Neural cell (in vitro differentiated cells): ENCODE results near the gene YAE1. TPM values are rescaled to one million over a fixed set of nuclear protein-coding genes. Genes with fewer than 3 reads are reported as not detected.

Source experiments
- H2AFZ ChIP-seq: fragments of 200-600, 300-800 bp; sonication (generic), shearing (Covaris generic); 2 replicates; pipeline ENCODE4 v1.6.0; 2014; ENCODE audit warnings: low read depth, mild to moderate bottlenecking, antibody characterized with exemption, low read length, moderate library complexity
- H3F3A ChIP-seq: fragments of 200-600 bp; shearing (Covaris generic); 2 replicates; pipeline ENCODE4 v1.6.1; 2016; ENCODE audit warnings: mild to moderate bottlenecking, moderate library complexity, mixed read lengths, antibody characterized with exemption, low read length; ENCODE audit not compliant: insufficient read depth, poor library complexity, severe bottlenecking
- H3K27ac ChIP-seq: fragments of 200-600, 300-800 bp; sonication (generic), shearing (Covaris generic); 2 replicates; pipeline ENCODE4 v1.5.1; 2014; ENCODE audit warnings: mild to moderate bottlenecking, low read length, moderate library complexity
- H3K27me3 ChIP-seq: fragments of 300-800, 200-600 bp; sonication (generic), shearing (Covaris generic); 2 replicates; pipeline ENCODE4 v1.6.0; 2014; ENCODE audit warnings: mild to moderate bottlenecking, low read depth, low read length, moderate library complexity; ENCODE audit not compliant: insufficient read depth
- H3K36me3 ChIP-seq: fragments of 300-800, 200-600 bp; sonication (generic), shearing (Covaris generic); 2 replicates; pipeline ENCODE4 v1.5.1; 2014; ENCODE audit warnings: mild to moderate bottlenecking, antibody characterized with exemption, low read length, moderate library complexity; ENCODE audit not compliant: insufficient read depth
- H3K4me2 ChIP-seq: fragments of 300-800, 200-600 bp; sonication (generic), shearing (Covaris generic); 2 replicates; pipeline ENCODE4 v1.6.0; 2014; ENCODE audit warnings: mild to moderate bottlenecking, low read length
- H3K4me3 ChIP-seq: fragments of 300-800, 200-600 bp; sonication (generic), shearing (Covaris generic); 2 replicates; pipeline ENCODE4 v1.5.1; 2014; ENCODE audit warnings: mild to moderate bottlenecking, low read length, moderate library complexity
- H3K79me2 ChIP-seq: fragments of 200-600 bp; shearing (Covaris generic); replicated peaks from 2 replicates; pipeline ENCODE4 v1.6.0; 2014; ENCODE audit warnings: mild to moderate bottlenecking, low read length, moderate library complexity; ENCODE audit not compliant: insufficient read depth
- H3K9ac ChIP-seq: fragments of 300-800, 200-600 bp; sonication (generic), shearing (Covaris generic); 2 replicates; pipeline ENCODE4 v1.6.1; 2016; ENCODE audit warnings: mild to moderate bottlenecking, low read length, mixed read lengths
- H3K9me2 ChIP-seq: fragments of 200-600 bp; shearing (Covaris generic); 2 replicates; pipeline ENCODE4 v1.6.1; 2016; ENCODE audit warnings: mild to moderate bottlenecking, low read length, mixed read lengths; ENCODE audit not compliant: insufficient read depth
- H3K9me3 ChIP-seq: fragments of 200-600, 300-800 bp; sonication (generic), shearing (Covaris generic); 2 replicates; pipeline ENCODE4 v1.6.1; 2016; ENCODE audit warnings: mild to moderate bottlenecking, mixed run types, low read length, moderate library complexity, mixed read lengths
- H4K20me1 ChIP-seq: fragments of 200-600 bp; shearing (Covaris generic); 2 replicates; pipeline ENCODE4 v1.6.1; 2016; ENCODE audit warnings: mild to moderate bottlenecking, mixed run types; ENCODE audit not compliant: insufficient read depth
- CTCF ChIP-seq: fragments of 450-650 bp; IDR thresholded peaks from 2 replicates; pipeline ENCODE4 v1.5.1; 2014; ENCODE audit warnings: antibody characterized with exemption, mild to moderate bottlenecking, moderate library complexity; ENCODE audit not compliant: poor library complexity, severe bottlenecking
- EP300 ChIP-seq: fragments of 450-650 bp; conservative IDR thresholded peaks from 2 replicates; pipeline ENCODE4 v1.6.1; 2014; ENCODE audit warnings: antibody characterized with exemption, mild to moderate bottlenecking, moderate library complexity; ENCODE audit not compliant: poor library complexity, severe bottlenecking
- EZH2 ChIP-seq: fragments of 200-600, 300-800 bp; shearing (Covaris generic), sonication (generic); IDR thresholded peaks from 2 replicates; pipeline ENCODE4 v1.6.1; 2014; ENCODE audit warnings: antibody characterized with exemption, low read length, borderline replicate concordance, mild to moderate bottlenecking; ENCODE audit not compliant: insufficient read depth, poor library complexity, severe bottlenecking
- MXI1 ChIP-seq: fragments of 450-650 bp; conservative IDR thresholded peaks from 2 replicates; pipeline ENCODE4 v1.6.1; 2014; ENCODE audit warnings: antibody characterized with exemption, mild to moderate bottlenecking; ENCODE audit not compliant: poor library complexity, severe bottlenecking
- POLR2AphosphoS5 ChIP-seq: IDR thresholded peaks from 2 replicates; pipeline ENCODE4 v1.6.1; 2012
- RAD21 ChIP-seq: fragments of 450-650 bp; conservative IDR thresholded peaks from 2 replicates; pipeline ENCODE4 v1.6.1; 2014; ENCODE audit warnings: antibody characterized with exemption, mild to moderate bottlenecking, moderate library complexity
- REST ChIP-seq: IDR thresholded peaks from 2 replicates; pipeline ENCODE4 v1.6.1; 2012; ENCODE audit warnings: borderline replicate concordance
- SMC3 ChIP-seq: fragments of 450-650 bp; conservative IDR thresholded peaks from 2 replicates; pipeline ENCODE4 v1.6.1; 2014; ENCODE audit warnings: antibody characterized with exemption, mild to moderate bottlenecking, moderate library complexity; ENCODE audit not compliant: poor library complexity
- TAF1 ChIP-seq: IDR thresholded peaks from 2 replicates; pipeline ENCODE4 v1.6.1; 2012; ENCODE audit warnings: low read depth
- polyA plus RNA-seq: library from polyadenylated mRNA; depleted of rRNA; stranded (reverse); fragments of >200 nt; gene quantifications from 2 replicates; pipeline ENCODE4 v1.2.3, GENCODE V29; 2014

Gene YAE1
- polyA plus RNA-seq, 1 donor from 2014 or later, result 85.2 TPM

GRCh38 chr7:39617005-39617404 lies 50.8 kb downstream of the YAE1 start:
- H3K9me2 ChIP-seq, result no peaks in the 10 kb centered on the region
- H3K4me2 ChIP-seq, result no peak overlapping the region
- no peaks in the 10 kb centered on the region for H3K27me3 ChIP-seq
- no peaks in the 10 kb centered on the region for H4K20me1 ChIP-seq
- no peak overlapping the region for H2AFZ ChIP-seq
- H3K4me3 ChIP-seq, result no peak overlapping the region
- H3K79me2 ChIP-seq, result no peaks in the 10 kb centered on the region
- no peak overlapping the region for H3K9ac ChIP-seq
- H3F3A ChIP-seq, result no peaks in the 10 kb centered on the region
- TF ChIP-seq EZH2 (no peak), TAF1 (no peak), MXI1 (no peak)
- H3K27ac ChIP-seq, result no peak overlapping the region
- H3K36me3 ChIP-seq, result no peaks in the 10 kb centered on the region
- H3K9me3 ChIP-seq, result no peaks in the 10 kb centered on the region

- Histone ChIP-seq H3K79me2 (peaks cover 9% of the 10 kb centered on the region), H3K4me3 (no peak overlapping the region), H3K36me3 (no peaks in the 10 kb centered on the region), H2AFZ (no peak overlapping the region), H3K9ac (no peak overlapping the region), H3K9me2 (no peaks in the 10 kb centered on the region), H3F3A (no peaks in the 10 kb centered on the region), H3K9me3 (no peaks in the 10 kb centered on the region), H4K20me1 (no peaks in the 10 kb centered on the region), H3K27ac (no peak overlapping the region), H3K4me2 (no peak overlapping the region), H3K27me3 (no peaks in the 10 kb centered on the region)
- no peak for TF ChIP-seq CTCF
- no peak for TF ChIP-seq MXI1
- TF ChIP-seq POLR2AphosphoS5, result no peak
- TF ChIP-seq REST, result no peak
- no peak for TF ChIP-seq TAF1
Observed at GRCh38 chr7:39618868-39619267, 52.7 kb downstream of the YAE1 start.

- H3K27ac ChIP-seq, result no peak overlapping the region
- H3K4me2 ChIP-seq, result no peak overlapping the region
- no peaks in the 10 kb centered on the region for H3F3A ChIP-seq
- no peak overlapping the region for H2AFZ ChIP-seq
- H4K20me1 ChIP-seq, result no peaks in the 10 kb centered on the region
- no peaks in the 10 kb centered on the region for H3K9me3 ChIP-seq
- no peaks in the 10 kb centered on the region for H3K27me3 ChIP-seq
- no peaks in the 10 kb centered on the region for H3K9me2 ChIP-seq
- no peak overlapping the region for H3K9ac ChIP-seq
- H3K79me2 ChIP-seq, result peaks cover 25% of the 10 kb centered on the region
- no peak overlapping the region for H3K4me3 ChIP-seq
- no peaks in the 10 kb centered on the region for H3K36me3 ChIP-seq
- TF ChIP-seq REST, result no peak
- TF ChIP-seq SMC3, result no peak
- no peak for TF ChIP-seq EP300
- no peak for TF ChIP-seq TAF1
- no peak for TF ChIP-seq EZH2
- TF ChIP-seq POLR2AphosphoS5, result no peak
- no peak for TF ChIP-seq MXI1
- TF ChIP-seq RAD21, result no peak
- no peak for TF ChIP-seq CTCF
Observed at GRCh38 chr7:39620486-39620885, 54.3 kb downstream of the YAE1 start.
